A549 (cell line): ENCODE data around the gene ZIC4.

ENCODE experiments used
- CTCF ChIP-seq: fragments of >200 bp; sonication (Bioruptor Twin); formaldehyde crosslinking; IDR thresholded peaks from 3 replicates; pipeline ENCODE4 v1.5.1; 2016
- ELK1 ChIP-seq: fragments of 150-350 bp; IDR thresholded peaks from 2 replicates; pipeline ENCODE4 v1.6.1; 2014; ENCODE audit warnings: low read depth, mild to moderate bottlenecking, low read length
- EP300 ChIP-seq, 2 experiments: fragments of >200 bp; sonication (Bioruptor Twin); formaldehyde crosslinking; IDR thresholded peaks; 2 replicates in 1 of 2; 3 replicates in 1 of 2; pipeline ENCODE4 v1.6.1; 2016 to 2017
- ESRRA ChIP-seq: fragments of 150-350 bp; IDR thresholded peaks from 2 replicates; pipeline ENCODE4 v1.6.1; 2014; ENCODE audit warnings: mild to moderate bottlenecking, low read length, borderline replicate concordance
- FOSL2 ChIP-seq, 2 experiments: fragments of 450-650 bp in 1 of 2; fragments of >200 bp in 1 of 2; sonication (Bioruptor Twin) in 1 of 2; formaldehyde crosslinking; IDR thresholded peaks; 2 replicates each; pipeline versions ENCODE4 v1.5.0 to v1.6.1; 2016 to 2020; ENCODE audit warnings: mild to moderate bottlenecking in 1 of 2, moderate library complexity in 1 of 2
- MAFK ChIP-seq: fragments of 450-650 bp; IDR thresholded peaks from 2 replicates; pipeline ENCODE4 v1.6.1; 2014; ENCODE audit not compliant: partially characterized antibody
- MAX ChIP-seq: IDR thresholded peaks from 2 replicates; pipeline ENCODE4 v1.6.1; 2012
- PHF8 ChIP-seq: fragments of 200-600 bp; sonication (generic); IDR thresholded peaks from 2 replicates; pipeline ENCODE4 v1.6.1; 2016; ENCODE audit warnings: low read depth, mild to moderate bottlenecking, antibody characterized with exemption, moderate library complexity, borderline replicate concordance
- POLR2A ChIP-seq: IDR thresholded peaks from 2 replicates; pipeline ENCODE4 v1.6.1; 2012; ENCODE audit warnings: mild to moderate bottlenecking, low read length
- REST ChIP-seq: fragments of 200-600 bp; sonication (generic); IDR thresholded peaks from 2 replicates; pipeline ENCODE4 v1.6.1; 2016; ENCODE audit warnings: antibody characterized with exemption, mild to moderate bottlenecking, moderate library complexity
- RNF2 ChIP-seq: fragments of 200-600 bp; sonication (generic); IDR thresholded peaks from 2 replicates; pipeline ENCODE4 v1.6.1; 2016; ENCODE audit warnings: low read depth, mild to moderate bottlenecking, antibody characterized with exemption, moderate library complexity, borderline replicate concordance
- SMC3 ChIP-seq: fragments of >200 bp; sonication (Bioruptor Twin); formaldehyde crosslinking; IDR thresholded peaks from 3 replicates; pipeline ENCODE4 v1.6.1; 2018; ENCODE audit warnings: inconsistent platforms
- USF2 ChIP-seq: fragments of 450-650 bp; IDR thresholded peaks from 2 replicates; pipeline ENCODE4 v1.6.1; 2014; ENCODE audit warnings: antibody characterized with exemption

GRCh38 chr3:147360646-147361453 is 45.5 kb downstream of the ZIC4 start:
- no peak for TF ChIP-seq POLR2A
- TF ChIP-seq EP300 (IDR thresholded peaks at IDR 0.05): no peak
- TF ChIP-seq MAX: no peak
- TF ChIP-seq CTCF: no peak
- TF ChIP-seq USF2: no peak
- no peak for TF ChIP-seq SMC3
- no peak for TF ChIP-seq MAFK
- no peak for TF ChIP-seq ELK1
- TF ChIP-seq ESRRA: no peak
- TF ChIP-seq REST: no peak
- no peak for TF ChIP-seq RNF2
- TF ChIP-seq PHF8: no peak
- TF ChIP-seq FOSL2 (IDR thresholded peaks at IDR 0.05): no peak
- TF ChIP-seq FOSL2 (CRISPR knock-in tag; IDR thresholded peaks at IDR 0.05): no peak
